ENCODE data around the gene OXER1.

The OXER1 gene, protein sequence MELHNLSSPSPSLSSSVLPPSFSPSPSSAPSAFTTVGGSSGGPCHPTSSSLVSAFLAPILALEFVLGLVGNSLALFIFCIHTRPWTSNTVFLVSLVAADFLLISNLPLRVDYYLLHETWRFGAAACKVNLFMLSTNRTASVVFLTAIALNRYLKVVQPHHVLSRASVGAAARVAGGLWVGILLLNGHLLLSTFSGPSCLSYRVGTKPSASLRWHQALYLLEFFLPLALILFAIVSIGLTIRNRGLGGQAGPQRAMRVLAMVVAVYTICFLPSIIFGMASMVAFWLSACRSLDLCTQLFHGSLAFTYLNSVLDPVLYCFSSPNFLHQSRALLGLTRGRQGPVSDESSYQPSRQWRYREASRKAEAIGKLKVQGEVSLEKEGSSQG

DNA sequence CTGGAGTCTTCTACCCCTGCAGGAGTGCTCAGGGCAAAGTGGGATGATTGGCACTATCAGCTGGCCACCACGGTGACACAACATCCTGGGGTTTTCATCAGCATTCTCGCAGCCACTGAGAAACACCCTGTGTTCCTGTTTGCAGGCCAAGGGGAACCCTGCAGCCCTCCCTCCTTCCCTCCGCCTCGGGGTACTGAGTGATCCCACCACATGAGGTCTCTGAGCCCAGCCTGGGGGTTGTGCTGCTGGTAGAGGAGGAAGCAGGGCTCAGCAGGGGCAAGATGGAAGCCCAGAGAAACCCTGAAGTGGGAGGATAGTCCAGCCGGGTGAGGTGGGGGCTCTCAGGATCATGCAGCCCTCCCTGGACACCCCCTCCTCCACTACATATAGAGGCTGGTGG lies at the start of gene OXER1:
Gene OXER1 (minus strand): TSS at position 40 of the 400 bp plus-strand sequence. CDS start 73 bp downstream, outside the sequence.
- DNase-seq (ENCODE audit: low spot score): no peak

DNA sequence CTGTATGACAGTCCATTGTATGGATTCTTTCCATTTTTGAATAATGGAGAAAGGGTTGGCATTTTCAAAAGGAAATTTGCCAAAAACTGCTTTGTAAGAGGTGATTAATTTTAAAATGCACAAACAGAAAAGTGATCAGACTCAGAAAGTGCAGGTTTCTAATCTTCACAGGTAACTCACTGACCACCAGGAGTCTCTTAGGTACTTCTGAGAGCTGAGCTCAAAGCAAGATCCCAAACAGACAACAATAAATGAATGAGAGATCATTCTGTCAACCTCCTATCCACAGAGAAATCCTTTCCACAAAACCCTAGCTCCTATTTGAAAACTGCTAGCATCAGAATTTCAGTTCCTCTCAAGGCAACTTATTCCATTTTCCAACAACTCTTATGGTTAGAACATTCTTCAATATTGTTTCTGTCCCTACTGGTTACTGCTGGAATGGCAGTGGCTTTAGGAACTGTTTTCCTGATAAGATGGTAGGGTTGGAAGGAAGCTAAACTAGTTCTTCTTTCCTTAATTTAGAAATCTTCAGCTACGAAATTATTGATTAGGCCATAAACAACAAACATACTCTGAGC lies 49.1 kb upstream of the OXER1 start:
- no peak for DNase-seq (ENCODE audit: low spot score)

DNA sequence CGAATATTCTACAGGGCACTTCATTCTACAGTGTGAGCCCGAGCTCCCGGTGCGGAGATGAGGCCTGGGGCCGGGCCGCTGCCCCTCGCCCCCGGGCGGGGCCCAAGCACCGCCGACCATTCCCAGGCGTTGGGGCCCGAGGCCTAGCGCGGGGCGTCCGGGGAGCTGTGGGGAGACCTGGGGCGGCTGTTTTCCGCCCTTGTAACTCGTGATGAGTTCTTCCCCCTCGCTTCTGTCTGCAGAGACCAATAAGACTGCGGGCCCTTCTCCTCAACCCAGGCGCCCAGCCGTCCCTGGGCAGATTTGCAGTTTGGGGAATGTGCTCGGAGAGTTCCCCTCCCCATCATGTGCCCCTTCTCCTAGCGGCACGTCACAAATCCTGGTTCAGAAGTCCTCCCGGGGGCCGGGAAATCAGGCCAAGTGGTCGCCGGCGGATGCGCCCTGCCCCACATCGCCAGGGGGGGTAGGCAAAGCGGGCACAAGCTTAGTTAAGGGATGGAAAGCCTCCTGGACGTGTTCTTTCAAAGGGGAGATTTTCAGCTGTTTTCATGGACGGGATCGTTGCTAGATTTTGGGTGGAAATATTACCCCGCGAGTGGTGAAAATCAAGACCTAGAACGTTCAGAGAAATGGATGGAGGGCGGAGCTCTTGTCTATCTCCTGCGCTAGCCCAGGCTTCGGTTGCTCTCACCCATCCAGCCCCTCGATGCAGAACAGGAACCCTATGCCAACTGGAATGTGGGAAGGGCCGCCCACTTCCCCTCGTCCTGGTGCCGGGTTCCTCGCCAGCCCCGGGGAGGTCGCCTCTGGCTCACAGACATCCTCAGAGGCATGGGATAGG lies 47.3 kb upstream of the OXER1 start:
- DNase-seq (ENCODE audit: low spot score): peak; percentile 74

DNA sequence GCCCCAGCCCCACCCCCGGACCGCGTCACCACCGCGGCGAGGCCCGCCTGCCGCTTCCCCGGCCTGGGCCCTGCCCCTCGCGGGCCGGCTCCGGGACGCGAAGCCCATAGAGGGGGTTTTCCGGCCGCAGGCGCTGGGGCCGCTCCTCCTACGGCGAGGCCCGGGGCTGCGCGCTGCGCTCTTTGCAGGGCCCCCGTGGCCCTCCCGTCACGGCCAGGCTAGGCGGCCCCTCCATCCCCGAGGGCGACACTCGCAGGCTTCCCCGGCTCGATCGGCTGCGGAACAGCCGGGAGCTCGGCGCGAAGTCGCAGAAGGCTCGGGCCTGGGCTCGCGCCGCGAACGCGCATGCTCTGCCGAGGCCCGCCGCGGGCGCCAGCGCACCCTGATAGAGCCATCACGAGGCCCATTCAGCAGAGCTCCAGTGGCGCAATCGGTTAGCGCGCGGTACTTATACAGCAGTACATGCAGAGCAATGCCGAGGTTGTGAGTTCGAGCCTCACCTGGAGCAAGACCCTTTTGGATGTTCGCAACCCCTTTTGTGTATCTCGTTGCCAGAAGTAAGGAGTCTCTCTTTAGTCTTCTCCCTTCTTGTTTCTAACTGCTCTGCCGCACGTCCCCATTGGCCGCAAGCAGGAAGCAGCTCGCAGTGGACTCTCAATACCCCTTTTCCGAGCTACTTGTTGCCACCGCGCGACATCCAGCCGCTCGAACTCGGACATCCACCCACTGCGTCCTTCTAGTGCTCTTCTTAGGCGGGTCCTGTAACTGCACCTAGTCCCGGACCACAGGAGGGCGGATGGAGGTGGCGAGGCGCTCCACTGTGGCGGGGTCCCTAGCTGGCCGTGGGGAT lies 46.4 kb upstream of the OXER1 start:
- peak; percentile 91 for DNase-seq (ENCODE audit: low spot score)

DNA sequence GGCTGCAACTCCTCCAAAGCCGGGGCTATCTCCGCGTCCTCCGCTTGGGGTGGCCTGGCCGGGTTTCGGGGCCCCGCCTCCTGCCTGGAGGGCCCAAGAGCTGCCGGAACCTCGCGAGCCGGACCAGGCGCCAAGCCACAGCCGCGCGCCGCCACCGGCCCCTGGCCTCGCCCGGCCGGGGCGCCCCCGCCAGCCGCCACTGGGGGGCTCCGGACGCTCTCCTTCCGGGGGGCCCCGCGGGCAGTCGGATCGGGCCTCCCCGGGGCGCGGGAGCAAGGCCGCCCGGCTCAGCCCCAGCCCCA lies 45.8 kb upstream of the OXER1 start:
- no peak for DNase-seq (ENCODE audit: low spot score)

DNA sequence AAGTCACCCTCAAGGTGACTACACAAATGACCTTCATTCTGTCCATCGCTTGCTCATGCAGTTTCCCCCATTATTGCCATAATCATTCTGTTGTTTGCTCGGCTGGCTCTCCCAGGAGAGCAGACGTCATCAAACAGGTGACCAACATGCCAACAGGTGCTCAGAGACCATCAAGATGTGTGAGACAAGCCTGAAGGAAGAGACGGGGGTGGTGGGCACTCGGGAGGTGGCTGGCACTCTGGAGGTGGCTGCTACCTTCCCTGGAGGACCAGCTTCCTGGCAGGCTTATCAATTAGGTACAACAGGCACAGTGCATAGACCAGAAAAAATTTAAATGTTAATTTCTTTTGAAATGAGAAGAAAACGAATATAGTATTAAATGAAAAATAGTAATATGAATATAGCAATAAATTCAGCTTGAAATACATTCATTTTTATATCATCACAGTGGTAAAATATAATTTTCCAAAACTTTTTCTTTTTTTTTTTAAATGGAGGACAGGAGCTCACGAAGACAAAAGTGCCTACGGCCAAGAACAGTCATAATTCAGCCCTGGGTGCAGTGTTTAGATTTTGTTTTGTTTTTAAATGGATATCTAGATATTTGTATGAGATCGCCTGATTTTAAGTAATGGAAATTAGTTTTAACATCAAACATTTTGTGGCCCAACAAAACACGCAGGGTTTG lies 45.3 kb upstream of the OXER1 start:
- DNase-seq (ENCODE audit: low spot score): no peak

DNA sequence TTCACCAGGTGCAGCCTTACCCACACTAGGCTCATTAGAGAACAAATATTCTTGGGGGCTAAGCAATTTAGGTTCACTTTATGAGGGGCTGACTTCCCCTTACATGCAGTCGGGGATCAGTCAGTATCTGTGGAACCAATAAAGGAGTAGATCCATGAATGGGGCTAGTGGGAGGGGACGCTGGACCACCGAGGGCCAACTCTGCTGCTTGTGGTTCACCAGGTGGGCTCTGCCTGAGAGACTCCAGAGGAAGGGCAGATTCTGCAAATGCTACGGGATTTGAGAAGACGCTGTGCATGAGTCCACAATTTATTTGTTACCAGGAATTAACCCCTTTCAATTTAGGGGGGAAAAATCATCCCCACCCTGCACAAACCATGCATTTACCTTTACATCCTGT lies 44.4 kb upstream of the OXER1 start:
- DNase-seq (ENCODE audit: low spot score): no peak

DNA sequence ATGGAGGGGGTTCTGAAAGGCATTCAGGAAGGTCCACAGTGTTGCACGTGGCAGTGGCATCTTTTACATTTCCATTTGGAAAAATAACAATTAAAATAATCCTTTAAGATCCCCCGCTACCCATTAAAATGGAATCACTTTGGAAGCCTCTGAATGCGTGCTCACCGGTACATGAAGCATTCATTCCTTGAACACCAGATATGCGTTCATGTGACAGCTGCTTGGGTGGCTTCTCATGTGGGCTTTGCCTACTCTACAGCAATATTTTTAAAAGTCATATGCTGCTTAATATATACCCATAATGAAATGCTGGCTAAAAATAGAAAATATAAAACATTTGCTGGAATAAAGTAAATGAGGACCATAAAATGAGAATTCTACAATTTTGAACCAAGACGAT lies 42.9 kb upstream of the OXER1 start:
- no peak for DNase-seq (ENCODE audit: low spot score)

DNA sequence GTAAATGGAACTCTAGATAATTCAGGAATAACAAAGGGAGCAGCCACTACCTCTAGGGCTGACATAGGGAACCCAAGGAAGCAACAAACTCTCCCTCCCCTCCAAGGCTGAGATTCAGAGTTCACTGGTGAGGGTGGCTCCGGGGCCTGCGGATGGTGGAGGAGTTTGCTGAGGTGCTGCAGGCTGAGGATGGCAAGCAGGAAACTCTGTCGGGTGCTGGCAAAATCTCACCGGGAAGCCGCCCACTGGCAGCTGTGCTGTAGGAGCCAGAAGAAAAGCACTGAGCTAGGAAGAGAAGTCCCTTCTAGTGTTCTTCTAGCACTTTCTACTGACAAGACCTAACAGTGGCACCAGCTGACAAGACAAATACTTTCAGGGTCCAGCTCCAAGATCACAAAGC lies 41.0 kb upstream of the OXER1 start:
- DNase-seq (ENCODE audit: low spot score): no peak

DNA sequence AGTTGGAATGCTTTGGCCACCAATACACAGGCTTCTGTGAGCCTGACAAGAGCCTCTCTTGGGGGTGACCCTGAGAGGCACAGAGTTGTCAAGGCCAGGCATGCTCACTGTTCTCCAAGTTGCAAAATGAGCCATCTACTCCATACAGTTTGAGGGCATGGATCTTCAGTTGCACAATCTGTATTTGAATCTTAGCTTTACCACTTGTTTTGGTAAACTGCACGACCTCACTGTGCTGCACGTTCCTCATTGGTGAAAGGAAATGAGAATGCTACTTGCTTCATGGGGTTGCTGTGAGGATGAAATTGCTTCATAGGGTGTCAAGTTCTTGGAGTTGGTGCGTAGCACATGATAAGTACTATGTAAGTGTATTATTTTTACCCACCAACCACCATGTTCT lies 40.4 kb upstream of the OXER1 start:
- DNase-seq (ENCODE audit: low spot score): no peak

DNA sequence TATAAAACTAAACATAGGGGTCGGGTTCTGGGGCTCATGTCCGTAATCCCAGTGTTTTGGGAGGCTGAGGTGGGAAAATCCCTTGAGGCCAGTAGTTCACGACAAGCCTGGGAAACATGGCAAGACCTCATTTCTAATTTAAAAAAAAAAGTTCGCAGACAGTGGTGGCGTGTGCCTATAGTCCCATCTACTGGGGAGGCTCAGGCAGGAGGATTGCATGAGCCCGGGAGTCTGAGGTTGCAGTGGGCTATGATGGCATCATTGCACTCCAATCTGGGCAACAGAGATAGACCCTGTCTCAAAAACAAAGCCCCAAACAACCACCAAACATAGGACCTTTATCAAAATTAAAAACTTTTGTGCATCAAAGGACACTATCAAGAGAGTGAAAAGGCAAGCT lies 38.2 kb upstream of the OXER1 start:
- no peak for DNase-seq (ENCODE audit: low spot score)

DNA sequence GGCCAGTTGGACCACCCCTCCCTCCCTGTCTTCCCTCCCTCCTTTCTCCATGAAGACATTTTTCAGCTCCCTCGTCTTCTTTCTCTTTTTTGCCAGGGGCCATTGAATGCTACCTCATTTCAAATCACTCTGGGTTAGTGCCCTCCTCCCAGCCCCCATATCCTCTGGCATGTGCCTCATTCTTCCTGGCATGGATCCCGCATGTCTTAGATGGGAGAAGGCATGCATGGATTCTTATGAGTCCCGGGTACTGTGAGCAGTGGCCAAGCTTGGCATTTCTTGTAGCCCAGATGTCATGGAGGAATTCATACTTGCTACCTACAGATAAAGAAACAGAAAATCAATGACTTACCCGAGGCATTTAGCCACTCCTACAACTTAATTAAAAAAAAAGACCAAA lies 37.4 kb upstream of the OXER1 start:
- DNase-seq (ENCODE audit: low spot score): no peak

DNA sequence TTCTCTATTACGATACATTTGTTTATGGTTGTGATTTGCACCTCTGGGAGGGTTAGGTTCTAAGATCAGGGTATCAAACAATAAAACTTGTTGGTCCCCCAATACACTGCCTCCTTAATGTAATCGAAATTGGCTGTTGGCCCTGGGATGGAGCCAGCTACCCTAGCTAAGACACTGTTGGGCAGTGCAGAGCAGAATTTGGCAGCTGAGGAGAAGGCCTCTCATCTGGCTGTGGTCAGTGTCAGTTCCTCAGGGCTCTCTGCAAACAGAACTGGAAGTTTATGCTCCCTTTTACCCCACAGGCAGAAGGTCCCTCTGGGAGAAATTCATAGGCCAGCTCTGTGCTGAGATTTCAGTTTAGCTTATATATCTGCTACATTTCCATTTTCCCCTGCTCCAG lies 37.0 kb upstream of the OXER1 start:
- DNase-seq (ENCODE audit: low spot score): no peak

DNA sequence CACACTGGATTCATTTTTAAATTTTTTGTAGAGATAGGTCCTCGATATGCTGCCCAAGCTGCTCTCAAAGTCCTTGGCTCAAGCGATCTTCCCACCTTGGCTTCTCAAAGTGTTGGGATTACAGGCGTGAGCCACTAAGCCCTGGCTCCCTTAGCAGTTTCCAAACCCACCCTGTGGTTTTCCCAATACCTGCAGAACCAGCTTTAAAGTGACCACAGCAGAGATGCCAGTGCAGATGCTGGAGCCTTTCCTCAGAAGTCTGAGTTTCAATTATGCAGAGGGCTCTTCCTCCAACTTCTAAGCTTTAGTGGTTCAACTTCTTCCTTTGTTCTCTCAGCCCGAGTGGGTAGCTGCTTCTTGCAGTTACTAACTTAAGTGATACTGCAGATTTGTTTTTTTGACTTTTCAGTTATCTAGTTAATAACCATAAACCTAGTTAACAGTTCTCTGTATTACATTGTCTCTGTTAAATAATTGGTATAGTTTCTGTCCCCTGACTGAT lies 36.6 kb upstream of the OXER1 start:
- DNase-seq (ENCODE audit: low spot score): no peak

DNA sequence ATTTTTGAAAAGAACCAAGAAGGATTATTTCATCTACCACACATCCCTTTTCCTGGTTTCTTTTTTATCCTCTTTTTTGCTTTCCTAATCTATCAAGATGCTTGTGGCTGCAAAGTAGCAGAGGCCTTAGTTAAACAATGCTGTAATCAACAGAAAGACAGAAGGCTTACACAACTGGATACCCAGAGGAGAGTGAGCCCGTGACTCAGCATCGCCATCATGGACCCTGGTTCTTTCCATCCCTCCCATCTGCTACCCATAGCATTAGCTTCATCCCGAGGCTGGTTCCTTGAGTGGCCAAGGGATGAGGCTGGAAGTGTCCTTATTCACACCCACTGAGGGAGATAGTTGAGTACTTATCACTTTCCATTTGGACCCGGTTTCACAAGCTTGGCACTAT lies 35.9 kb upstream of the OXER1 start:
- no peak for DNase-seq (ENCODE audit: low spot score)

DNA sequence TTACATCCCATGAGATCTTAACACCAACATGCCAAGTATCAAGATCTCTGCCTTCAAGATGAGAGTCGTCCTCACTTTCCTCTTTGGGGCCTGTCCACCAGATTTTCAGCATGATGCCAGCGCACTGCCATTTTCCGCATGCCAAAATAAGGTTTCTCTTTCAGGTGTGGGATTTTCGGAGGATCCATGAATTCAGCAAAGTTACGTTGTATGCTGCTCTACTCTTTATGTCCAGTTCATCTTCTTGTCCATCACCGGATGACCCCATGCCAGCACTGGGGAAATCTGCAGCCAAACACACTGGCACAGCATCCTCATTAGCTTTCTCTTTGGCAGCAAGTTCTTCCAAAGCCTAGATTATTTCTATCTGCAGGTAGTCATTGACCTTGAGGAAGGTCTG lies 33.3 kb upstream of the OXER1 start:
- no peak for DNase-seq (ENCODE audit: low spot score)

DNA sequence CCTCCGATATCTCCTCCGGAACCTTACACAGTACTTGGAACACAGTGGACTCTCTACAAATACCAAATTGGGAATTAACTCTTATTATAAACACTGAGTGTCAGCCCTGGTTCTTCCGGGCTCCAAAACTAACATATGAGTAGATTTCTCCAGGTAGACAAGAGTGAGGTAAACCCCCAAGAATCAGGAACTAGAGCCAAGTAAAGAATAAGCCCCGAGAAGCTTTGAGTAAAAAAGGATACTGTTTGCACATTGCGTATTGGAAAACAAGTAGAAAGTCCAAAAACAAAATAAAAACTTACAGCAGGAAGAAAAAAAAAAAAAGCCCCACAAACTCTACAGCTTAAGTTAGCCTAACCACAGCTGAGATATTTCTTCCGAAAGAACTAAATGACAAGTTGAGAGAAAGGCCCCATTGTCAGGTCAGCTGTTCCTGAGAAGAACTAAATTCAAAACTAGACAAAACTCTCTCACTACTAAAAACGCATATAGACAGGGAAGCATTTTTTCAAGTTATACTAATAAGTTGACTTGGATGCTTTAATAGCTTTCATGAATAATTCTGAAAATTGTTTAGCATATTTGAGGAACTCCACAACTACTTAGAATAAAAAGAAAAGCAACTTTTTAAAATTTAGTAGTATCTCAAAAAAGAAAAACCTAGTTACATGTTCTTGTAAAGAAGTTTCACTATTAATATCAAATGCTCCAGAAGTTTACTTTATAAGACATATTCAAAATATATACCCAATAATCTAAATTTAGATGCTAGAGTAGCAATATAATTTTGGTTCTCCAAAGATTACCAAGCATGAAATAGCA lies 32.7 kb upstream of the OXER1 start:
- DNase-seq (ENCODE audit: low spot score): no peak

DNA sequence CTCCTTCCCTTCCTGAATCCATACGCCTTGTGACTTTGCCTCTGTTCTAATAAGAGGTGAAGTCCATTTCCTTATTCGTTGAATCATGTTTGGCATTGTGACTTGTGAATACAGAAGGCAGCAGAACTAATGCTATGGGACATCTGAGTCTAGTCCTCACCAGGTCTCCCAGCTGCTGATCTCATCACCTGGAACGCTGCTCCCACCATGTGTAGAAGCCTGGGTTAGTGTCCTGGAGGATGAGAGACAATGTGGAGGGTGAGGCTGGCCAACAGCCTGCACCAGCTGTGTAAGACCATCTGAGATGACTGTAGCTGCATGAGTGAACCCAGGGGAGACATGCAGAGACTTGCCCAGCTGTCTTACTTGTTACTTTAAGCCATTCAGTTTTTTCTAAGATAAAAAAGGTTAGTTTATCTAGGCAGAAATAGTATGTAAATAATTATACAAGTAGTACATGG lies 31.9 kb upstream of the OXER1 start:
- no peak for DNase-seq (ENCODE audit: low spot score)

DNA sequence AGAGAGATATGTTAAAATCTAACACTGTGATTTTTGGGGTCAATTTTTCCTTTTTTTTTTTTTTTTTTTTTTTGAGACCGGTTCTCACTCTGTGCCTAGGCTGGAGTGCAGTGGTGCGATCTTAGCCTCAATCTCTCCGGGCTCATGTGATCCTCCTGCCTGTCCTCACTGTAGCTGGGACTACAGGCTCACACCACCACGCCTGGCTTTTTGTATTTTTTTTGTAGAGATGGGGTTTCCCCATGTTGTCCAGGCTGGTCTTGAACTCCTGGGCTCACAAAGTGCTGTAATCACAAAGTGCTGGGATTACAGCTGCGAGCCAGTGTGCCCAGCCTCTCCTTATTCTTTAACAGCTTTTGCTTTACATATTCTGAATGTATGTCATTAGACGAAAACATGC lies 31.3 kb upstream of the OXER1 start:
- DNase-seq (ENCODE audit: low spot score): no peak

DNA sequence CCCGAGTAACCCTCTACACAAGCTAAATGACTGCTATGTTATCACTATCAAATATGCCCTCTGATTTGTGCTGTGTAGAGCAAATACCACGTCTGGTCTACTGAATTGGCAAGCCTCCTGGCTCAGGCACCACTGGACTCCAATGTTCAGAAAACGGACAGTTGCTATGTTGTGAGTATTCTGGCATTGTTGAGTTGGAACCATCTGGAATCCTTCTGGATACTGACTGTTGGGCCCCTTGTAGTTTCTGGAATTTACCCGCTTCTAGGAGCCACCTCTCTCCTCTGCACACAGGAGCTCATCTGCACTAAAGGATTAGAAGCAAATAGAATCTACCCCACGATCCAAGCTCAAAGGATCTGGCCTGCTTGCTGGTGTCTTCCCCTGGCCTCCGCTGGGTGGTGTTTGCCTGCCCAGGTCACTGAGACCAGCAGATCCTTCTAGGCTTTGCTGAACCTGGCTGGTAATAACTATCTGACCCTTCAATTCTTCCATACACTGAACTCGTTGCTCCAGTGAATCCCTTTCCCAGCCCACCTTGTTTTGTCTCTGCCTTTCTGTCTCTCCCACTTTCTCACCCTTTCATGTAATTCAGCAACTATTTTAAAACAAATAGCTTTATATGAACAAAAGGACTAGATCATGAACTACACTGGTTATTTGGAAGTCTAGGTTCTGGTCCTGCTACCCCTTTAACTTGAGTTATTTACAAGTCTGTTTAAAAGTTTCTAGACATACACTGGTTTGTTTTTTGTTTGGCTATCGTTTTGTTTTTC lies 30.5 kb upstream of the OXER1 start:
- DNase-seq (ENCODE audit: low spot score): no peak
